Left ventricle myocardium inferior (tissue), 1 donor: ENCODE data around the gene KIFC3. TPM values are rescaled to one million over a fixed set of nuclear protein-coding genes. Genes with fewer than 3 reads are reported as not detected.
A peak's percentile ranks its signal among the peaks of the same experiment; 100 is the strongest.

Experiments
- DNase-seq: peaks from one replicate; pipeline ENCODE4 v3.0.0-alpha.2; 2020
- H3K27ac ChIP-seq: fragments of 200-600 bp; replicated peaks from 2 replicates; pipeline ENCODE4 v1.8.0; 2021
- H3K27me3 ChIP-seq: fragments of 200-600 bp; 2 replicates; pipeline ENCODE4 v1.8.0; 2021; ENCODE audit warnings: low read depth
- H3K36me3 ChIP-seq: fragments of 200-600 bp; 2 replicates; pipeline ENCODE4 v1.8.0; 2021
- H3K4me1 ChIP-seq: fragments of 200-600 bp; 2 replicates; pipeline ENCODE4 v1.8.0; 2021
- H3K4me3 ChIP-seq: fragments of 200-600 bp; 2 replicates; pipeline ENCODE4 v1.8.0; 2021; ENCODE audit warnings: mild to moderate bottlenecking, moderate library complexity
- H3K9me3 ChIP-seq: fragments of 200-600 bp; replicated peaks from 2 replicates; pipeline ENCODE4 v1.8.0; 2021
- intact Hi-C: fragments of 100-400 bp; cut with micrococcal nuclease; formaldehyde crosslinking; loops from one replicate; pipeline ENCODE4 v1.11.0; 2022
- total RNA-seq: library from RNA; stranded (reverse); fragmentation: NEBNext Ultra II Directional; extraction: Animal tissue kit (Norgen Biotek cat#: 25700); gene quantifications from one replicate; pipeline ENCODE4 v1.2.1, GENCODE V29; 2021
- TF ChIP-seq, protein P1 (sequence below): fragments of 200-600 bp; IDR thresholded peaks from 2 replicates; pipeline ENCODE4 v1.8.0; 2021; ENCODE audit warnings: antibody characterized with exemption, mild to moderate bottlenecking, borderline replicate concordance
- donor health status: DM: no; HTN: yes; CAD: no; lungs with severe emphysema.

Gene KIFC3
- total RNA-seq, 1 donor from 2014 or later = 63.5 TPM

DNA sequence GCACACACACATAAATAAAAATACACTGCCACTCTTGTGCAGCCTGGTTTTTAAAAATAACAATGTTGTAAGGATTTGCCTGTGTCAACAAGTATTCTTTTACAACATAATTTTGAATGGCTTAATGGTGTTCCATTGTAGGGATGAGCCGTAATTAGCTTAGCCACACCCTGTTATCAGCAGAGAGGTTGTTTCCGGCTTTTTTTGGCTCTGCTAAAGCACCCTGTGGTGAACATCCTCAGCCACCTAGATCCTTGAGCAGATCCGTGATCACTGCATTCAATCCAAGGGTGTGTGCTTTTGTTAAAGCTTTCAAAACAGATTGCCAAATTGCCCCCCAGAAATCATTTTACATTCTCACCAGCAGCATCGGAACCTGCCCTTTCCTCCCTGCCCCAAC lies 59.7 kb downstream of the KIFC3 start:
- Histone ChIP-seq H3K9me3 (no peaks in the 10 kb centered on the region), H3K27ac (no peak overlapping the region), H3K4me3 (no peak overlapping the region), H3K27me3 (no peaks in the 10 kb centered on the region), H3K4me1 (peaks cover 14% of the 10 kb centered on the region), H3K36me3 (no peaks in the 10 kb centered on the region)
- no peak for DNase-seq
- TF ChIP-seq, protein P1, sequence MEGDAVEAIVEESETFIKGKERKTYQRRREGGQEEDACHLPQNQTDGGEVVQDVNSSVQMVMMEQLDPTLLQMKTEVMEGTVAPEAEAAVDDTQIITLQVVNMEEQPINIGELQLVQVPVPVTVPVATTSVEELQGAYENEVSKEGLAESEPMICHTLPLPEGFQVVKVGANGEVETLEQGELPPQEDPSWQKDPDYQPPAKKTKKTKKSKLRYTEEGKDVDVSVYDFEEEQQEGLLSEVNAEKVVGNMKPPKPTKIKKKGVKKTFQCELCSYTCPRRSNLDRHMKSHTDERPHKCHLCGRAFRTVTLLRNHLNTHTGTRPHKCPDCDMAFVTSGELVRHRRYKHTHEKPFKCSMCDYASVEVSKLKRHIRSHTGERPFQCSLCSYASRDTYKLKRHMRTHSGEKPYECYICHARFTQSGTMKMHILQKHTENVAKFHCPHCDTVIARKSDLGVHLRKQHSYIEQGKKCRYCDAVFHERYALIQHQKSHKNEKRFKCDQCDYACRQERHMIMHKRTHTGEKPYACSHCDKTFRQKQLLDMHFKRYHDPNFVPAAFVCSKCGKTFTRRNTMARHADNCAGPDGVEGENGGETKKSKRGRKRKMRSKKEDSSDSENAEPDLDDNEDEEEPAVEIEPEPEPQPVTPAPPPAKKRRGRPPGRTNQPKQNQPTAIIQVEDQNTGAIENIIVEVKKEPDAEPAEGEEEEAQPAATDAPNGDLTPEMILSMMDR = no peak
- intact Hi-C loops = no loop called here

DNA sequence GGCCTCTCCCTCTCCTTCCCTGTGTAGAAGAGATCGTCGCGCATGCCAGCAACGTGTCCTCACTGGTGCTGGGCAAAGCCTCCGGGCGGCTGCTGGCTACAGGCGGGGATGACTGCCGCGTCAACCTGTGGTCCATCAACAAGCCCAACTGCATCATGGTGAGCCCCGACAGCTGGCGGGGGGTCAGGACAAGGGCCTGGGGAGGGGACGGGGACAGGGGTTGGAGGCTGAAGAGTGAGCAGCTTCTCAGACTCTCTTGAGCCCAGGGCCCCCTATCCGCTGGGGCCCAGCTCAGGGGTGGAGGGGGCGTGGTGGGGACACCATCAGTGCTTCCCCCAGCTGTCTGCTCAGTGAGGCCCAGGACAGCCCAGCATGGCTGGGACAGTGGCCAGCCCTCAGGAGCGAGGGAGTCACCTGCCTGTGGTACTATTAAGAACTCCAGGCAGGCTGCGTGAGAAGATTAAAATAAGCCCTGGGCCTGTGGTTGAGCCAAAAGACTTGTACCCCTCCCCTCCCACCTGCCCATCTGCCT lies 60.6 kb downstream of the KIFC3 start:
- H3K36me3 ChIP-seq = no peaks in the 10 kb centered on the region
- no peak overlapping the region for H3K27ac ChIP-seq
- TF ChIP-seq, protein P1 = no peak
- DNase-seq = peak; percentile 41
- H3K4me1 ChIP-seq = peaks cover 21% of the 10 kb centered on the region
- no peaks in the 10 kb centered on the region for H3K27me3 ChIP-seq
- no peak overlapping the region for H3K4me3 ChIP-seq
- intact Hi-C loops = no loop called here
- no peaks in the 10 kb centered on the region for H3K9me3 ChIP-seq

DNA sequence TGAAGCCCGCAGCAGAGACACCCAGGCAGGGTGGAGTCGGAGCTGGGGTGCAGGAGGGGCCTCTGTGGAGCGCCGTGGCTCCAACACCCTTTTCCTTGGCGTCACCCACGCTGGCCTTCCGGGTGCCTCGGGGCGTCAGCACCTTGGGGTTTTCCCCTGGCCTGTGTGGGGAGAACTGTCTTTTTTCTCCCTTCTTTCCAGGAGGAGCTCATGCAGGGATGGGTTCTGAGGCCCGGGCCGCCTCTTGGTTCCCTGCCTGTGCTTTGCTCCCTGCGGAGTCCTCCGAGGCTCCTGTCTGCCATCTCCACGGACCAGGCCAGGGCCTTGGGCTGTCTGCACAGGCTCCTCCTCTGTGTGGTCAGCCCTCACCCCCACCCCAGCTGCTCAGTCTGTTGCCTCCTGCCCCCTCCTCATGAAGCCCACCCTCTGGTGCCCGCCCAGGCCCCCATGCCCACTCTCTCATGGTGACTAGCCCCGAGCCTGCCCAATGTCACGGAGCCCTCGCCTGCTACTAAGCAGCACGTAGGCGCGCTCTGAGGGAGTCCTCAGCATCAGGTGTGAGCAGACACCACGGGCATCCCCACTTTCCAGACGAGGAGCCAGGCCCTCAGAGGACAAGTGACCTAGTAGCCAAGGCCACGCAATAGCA lies 61.7 kb downstream of the KIFC3 start:
- Histone ChIP-seq H3K4me1 (peaks cover 33% of the 10 kb centered on the region), H3K36me3 (no peaks in the 10 kb centered on the region), H3K4me3 (no peak overlapping the region), H3K27ac (no peak overlapping the region), H3K27me3 (no peaks in the 10 kb centered on the region), H3K9me3 (no peaks in the 10 kb centered on the region)
- no peak for DNase-seq
- intact Hi-C loops = no loop called here
- TF ChIP-seq, protein P1 = no peak

DNA sequence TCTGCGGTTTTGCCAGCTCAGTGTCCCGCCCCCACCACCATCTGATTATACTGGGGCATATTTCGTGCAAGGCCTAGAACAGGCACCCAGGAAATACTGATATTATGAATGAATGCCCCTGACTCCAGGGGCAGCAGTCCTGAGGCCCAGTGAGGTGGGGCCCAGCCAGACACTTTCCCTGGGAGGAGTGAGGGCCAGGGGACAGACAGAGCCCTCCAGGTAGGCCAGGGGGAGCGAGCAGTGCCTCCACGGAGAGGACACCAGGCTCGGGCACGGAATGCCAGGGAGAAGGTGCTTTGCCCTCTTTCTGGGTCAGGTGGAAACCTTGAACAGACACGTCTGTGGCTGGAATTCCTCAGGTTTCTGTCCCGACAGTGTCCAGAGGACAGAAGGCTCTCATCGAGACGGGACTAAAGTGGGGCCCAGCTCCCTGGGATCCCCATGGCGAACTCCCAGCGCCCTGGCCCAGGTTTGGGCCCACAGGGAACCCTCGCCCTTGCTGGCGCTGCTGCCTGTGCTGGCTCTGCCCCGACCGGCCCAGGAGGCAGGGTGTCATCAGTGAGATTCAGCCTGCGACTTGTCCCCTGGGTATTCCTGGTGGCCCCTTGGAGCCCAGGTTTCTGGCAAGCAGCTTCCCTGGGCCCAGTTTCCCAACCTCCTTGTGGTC lies 62.4 kb downstream of the KIFC3 start:
- no peak overlapping the region for H3K4me3 ChIP-seq
- intact Hi-C loops = no loop called here
- no peaks in the 10 kb centered on the region for H3K27me3 ChIP-seq
- peaks cover 34% of the 10 kb centered on the region for H3K4me1 ChIP-seq
- H3K9me3 ChIP-seq = no peaks in the 10 kb centered on the region
- H3K36me3 ChIP-seq = no peaks in the 10 kb centered on the region
- H3K27ac ChIP-seq = no peak overlapping the region
- DNase-seq = no peak
- TF ChIP-seq, protein P1 = no peak

DNA sequence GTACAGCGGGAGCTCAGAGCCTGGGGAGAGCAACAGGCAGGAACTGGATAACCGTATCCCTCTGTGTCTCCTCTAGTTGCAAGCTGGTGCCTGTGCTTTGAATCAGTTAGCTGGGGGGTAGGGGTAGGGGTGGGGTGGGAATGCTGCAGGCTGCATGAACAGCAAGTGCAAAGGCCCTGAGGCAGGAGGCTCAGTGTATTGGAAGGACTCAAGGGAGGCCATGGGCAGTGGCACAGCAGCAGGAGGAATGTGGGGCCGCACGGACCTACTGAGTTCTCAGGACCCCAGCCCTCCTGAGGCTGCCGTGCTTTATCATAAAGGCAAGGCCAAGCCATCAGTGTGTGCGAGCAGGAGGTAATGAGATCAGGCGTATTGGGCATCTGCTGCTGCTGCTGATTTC lies 63.4 kb downstream of the KIFC3 start:
- DNase-seq = no peak
- H3K4me3 ChIP-seq = no peak overlapping the region
- TF ChIP-seq, protein P1 = no peak
- H3K9me3 ChIP-seq = no peaks in the 10 kb centered on the region
- intact Hi-C loops = no loop called here
- H3K36me3 ChIP-seq = no peaks in the 10 kb centered on the region
- H3K27ac ChIP-seq = no peak overlapping the region
- H3K4me1 ChIP-seq = peaks cover 45% of the 10 kb centered on the region
- no peaks in the 10 kb centered on the region for H3K27me3 ChIP-seq
